Hepatic stellate cell (primary cell): ENCODE results near the gene CCDC134.

Experiments
- DNase-seq: peaks from one replicate; pipeline ENCODE4 v3.0.0; 2011; ENCODE audit warnings: low spot score

CCDC134 gene

GRCh38 chr22:41800348-41801146 lies at the start of gene CCDC134:
Gene CCDC134, plus strand, starts transcription at chr22:41800679. Its CDS starts 8,212 bp downstream, at chr22:41808891.
- peak; percentile 95 for DNase-seq

DNA sequence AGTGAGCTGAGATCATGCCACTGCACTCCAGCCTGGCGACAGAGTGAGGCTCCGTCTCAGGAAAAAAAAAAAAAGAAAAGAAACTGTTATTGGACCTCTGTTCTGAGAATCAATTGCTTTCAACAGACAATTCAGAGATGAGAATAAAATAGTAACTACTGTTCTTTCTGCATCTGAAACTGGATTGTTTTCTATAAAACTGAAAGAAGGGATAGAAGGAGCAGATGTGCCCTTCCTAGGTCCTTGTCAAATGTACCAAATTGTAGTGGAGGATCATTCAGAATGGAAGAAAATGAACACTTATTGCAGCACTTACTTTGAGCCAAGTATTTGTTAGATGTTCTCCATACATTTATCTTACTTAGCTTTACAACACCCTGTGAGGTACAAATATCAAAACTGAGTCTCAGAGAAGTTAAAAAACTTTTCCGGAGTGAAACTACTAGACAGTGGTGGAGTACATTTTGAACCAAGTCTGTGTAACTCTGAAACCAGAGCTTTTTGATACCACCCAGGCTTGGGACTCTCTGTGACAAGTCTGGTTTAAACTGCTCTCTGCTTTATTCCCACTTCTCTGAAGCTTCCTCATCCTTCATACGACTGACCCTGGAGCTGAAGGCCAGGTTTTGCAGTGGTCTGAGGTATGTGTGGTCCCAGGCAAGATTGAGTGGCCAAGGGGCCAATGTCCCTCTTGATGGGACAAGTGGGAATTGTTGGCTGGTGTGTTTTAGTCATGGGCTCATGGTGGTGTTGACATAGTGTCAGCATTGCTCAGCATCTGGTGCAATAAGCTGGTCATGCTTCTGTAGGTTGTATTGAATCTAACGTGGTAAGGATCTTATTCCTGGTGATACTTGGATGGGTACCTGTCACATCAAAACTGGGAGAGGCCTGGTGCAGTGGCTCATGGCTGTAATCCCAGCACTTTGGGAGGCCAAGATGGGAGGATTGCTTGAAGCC lies 48.2 kb upstream of the CCDC134 start:
- no peak for DNase-seq

DNA sequence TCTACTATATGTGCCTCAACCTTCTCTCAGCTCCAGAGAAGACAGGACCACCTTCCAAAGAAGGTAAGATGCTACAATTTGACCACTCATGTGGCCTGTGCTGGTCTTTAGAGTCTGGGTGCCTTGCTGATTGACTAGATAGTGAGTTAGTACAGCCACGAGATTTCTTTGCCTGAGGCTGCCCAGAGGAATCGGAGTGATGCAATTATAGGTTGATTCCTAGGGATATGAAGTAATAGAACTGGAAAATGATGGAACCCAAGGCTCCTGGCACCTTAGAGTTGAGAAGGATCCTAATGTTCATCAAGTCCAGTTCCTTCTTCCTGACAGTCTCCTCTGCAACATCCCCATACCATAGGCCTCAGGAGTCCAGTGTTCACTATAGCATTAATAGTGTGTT lies 46.5 kb upstream of the CCDC134 start:
- DNase-seq = no peak

GRCh38 chr22:41757502-41757901 lies 43.0 kb upstream of the CCDC134 start:
- no peak for DNase-seq

DNA sequence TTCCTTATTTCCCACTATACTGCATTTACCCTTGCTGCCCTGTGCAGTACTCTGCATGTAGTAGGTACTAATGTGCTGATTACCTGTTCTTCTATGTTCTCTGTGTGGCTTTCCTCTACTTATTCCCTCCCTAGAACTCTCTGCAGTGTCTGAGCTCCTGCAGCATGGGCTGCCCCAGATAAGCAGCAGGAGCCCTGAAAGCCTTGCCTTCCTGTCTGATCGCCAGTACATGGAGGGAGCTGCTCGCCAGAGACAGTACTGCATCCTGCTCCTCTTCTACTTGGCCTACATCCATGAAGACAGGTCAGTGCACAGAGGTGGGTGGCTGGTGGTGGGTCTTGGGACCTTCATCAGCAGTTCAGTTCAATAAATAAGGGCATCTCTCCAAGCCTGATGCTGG lies 42.2 kb upstream of the CCDC134 start:
- DNase-seq = no peak

- no peak for DNase-seq
Measured at GRCh38 chr22:41762980-41763779, 37.3 kb upstream of the CCDC134 start.

DNA sequence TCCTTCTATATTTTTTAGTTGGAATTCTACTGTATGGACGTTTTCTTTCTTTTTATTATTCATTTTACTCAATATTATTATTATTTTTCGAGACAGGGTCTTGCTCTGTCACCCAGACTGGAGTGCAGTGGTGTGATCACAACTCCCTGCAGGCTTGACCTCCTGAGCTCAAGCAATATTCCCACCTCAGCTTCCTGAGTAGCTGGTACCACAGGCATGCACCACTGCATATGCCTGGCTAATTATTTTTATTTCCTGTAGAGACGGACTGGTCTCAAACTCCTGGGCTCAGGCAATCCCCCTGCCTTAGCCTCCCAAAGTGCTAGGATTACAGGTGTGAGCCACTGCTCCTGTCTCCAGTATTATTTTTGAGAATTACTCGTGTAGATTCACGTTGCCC lies 34.0 kb upstream of the CCDC134 start:
- DNase-seq = no peak

- no peak for DNase-seq
Measured at GRCh38 chr22:41768430-41768829, 32.0 kb upstream of the CCDC134 start.

- no peak for DNase-seq
Measured at GRCh38 chr22:41770715-41771468, 29.6 kb upstream of the CCDC134 start.

GRCh38 chr22:41772198-41772597 lies 28.3 kb upstream of the CCDC134 start:
- DNase-seq = no peak

DNA sequence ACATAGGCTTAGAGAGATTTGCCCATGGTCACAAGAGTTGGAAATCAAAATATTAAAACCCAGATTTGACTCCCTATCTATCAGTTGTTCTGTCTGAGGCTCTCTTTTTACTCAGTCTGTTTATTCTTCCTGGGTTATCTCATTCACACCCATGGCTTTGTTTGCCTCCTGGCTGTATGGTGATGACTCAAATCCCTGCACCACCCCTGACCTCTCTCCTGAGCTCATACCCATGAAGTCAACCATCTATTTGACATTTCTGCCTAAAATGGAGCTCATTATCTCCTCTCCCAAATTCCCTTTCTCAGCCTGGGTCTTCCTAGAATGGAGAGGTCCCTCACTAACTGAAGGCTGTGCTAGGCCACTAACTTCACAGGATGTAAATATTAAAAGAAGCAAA lies 27.8 kb upstream of the CCDC134 start:
- no peak for DNase-seq

- DNase-seq = no peak
Measured at GRCh38 chr22:41775338-41775737, 25.1 kb upstream of the CCDC134 start.

GRCh38 chr22:41775976-41776375 lies 24.5 kb upstream of the CCDC134 start:
- DNase-seq = no peak

DNA sequence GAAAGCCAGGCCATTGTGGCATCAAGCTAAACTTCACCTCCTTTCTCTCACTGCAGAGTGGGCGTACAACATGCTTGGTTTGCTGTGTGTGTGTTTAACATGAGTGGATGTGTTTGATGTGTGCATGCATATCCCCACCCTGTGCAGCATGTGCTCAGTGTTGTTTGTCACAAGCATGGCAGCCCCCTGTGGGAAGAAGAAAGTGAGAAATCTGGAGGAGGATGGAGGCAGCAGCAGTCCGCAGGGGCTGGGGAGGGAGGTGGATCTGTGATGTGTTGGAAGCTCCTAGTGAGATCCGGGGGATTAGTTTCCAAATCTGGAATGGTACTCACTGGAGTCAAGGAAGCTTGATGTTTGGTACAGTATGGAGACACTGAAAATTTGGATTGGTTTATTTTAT lies 24.1 kb upstream of the CCDC134 start:
- no peak for DNase-seq

DNA sequence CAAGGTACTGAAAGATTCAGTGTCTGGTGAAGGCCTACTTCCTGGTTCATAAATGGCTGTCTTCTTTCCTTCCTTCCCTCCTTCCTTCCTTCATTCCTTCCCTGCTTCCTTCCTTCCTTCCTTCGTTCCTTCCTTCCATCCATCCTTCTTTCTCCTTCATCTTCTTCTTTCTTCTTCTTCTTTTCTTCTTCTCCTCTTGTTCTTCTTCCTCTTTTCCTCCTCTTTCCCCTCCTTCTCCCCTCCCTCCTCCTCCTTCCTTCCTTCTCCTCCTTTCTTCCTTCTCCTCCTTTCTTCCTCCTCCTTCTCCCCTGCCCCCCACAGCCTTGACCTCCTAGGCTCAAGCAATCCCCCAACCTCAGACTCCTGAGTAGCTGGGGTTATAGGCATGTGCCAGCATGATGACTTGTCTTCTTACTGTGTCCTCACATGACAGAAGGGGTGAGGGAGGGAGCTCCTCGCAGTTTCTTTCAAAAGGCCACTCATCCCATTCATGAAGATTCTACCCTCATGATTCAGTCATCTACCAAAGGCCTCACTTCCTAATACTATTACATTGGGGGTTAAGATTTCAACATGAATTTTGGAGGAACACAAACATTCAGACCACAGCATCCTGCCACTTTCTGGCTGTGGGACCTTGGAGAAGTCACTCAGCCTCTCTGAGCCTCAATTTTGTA lies 22.6 kb upstream of the CCDC134 start:
- DNase-seq = no peak

DNA sequence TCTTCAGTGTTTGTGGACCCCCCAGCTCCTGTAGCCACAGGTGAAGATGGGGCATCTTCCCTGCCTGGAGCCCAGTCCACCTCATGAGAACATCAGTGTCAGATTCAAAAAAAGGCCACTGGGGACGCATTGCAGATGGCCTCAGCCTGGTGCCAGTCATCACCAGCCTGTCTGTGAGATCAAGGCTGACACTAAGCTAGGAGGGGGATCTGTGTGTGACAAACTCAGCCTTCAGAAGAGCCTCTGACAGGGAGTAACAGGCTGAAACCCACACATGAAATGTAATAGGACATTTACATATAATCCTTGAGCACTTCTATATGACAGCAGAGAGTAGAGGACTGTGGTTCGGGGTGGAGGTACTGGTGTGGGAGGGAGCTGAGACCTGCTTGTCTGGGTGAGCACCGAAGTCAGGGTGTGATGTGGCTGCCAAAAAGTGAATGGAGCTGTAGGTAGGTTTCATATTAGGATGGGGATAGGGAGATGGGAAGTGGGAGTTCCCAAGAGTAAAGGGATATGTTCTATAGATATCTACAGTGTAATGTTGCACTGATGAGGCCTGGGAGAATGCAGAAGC lies 20.5 kb upstream of the CCDC134 start:
- DNase-seq = no peak

DNA sequence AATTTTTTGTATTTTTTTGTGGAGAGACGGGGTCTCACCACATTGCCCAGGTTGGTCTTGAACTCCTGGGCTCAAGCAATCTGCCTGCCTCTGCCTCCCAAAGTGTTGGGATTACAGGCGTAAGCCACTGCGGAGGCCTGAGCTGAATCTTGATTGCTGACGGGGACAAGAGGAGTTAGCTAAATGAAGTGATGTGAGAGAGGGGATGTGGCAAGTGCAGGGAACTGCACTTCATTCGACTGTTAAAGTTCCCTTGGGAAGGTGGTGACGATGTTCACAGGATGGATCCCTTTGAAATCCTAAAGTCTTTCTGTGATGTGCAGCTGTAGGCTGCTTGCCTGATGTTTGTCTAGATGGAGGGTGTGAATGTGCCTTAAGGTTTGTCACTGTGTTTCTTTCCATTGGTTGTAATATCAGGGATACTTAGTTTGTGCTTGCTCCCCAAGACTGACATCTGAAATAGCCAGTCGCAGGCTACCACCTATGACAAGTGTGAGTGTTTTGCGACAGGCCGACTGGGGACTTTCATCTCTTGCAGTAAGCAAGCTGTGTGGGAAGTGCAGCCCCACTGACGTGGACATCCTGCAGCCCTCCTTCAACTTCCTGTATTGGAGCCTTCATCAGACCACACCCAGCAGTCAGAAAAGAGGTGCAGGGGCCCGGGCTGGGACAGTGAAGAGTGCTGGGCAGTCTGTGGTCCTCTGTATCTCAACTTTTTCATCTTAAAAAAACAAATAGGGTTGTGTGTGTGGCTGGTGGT lies 19.6 kb upstream of the CCDC134 start:
- DNase-seq = peak; percentile 34

DNA sequence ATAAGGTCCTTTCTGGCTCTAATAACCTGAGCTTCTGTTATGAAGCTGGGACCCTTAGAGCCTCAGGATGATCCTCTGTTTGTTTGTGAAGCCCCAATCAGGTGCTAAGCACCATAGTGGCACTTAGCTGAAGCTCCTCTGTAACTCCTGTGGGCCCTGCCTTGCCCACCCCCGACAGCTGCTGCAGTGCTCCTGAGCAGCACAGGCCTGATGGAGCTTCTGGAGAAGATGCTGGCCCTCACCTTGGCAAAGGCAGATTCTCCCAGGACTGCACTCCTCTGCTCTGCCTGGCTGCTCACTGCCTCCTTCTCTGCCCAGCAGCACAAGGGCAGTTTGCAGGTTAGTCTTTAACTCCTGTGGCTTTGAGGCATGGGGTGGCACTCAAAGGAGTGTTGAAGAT lies 19.0 kb upstream of the CCDC134 start:
- DNase-seq = no peak

DNA sequence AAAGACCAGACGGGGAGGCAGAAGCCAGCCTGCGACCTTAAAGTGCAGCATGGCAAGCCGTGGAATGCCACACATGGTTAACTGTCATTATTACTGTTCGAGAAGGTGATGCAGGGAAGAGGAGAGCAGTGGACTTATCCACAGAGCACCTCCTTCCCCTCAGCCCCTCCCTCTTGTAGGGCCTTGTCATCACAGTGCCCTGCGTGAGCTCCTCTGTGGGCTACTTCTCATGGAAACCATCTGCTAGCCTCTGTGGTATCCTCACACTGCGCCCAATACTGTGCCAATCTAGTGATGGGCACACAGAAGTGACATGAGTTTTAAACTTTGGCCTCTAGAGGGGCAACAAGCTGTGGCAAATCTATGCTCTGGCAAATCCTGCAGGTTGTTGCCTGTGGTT lies 18.2 kb upstream of the CCDC134 start:
- no peak for DNase-seq

DNA sequence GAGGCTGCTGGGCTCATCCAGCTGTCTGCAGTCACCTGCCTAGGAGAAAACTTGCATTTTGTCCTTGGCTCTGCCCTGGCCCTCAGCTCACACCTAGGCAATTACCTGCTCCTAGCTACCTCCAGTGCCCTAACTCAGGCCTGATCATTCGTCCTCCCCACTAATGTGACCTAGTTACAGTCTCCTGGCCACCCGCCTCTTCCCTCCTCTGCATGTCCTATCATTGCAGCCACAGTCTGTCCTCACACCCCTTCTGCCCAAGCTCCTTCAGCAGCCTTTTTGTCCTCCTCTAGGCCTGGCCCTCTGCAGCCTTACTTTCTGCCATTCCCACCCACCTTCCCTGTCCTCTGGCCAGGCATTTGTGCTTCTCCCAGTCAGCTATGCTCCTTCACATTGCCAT lies 17.7 kb upstream of the CCDC134 start:
- no peak for DNase-seq
